Mesothelial cell of epicardium (in vitro differentiated cells): ENCODE measurements around the gene TMEM41B. TPM values are rescaled to one million over a fixed set of nuclear protein-coding genes. Genes with fewer than 3 reads are reported as not detected.
A peak's percentile ranks its signal among the peaks of the same experiment; 100 is the strongest.
"Not testable (repeated sequence)": the region's sequence is repeated elsewhere in the genome, so short reads cannot be mapped to it uniquely, and the experiment has no call there.

Experiments used
- DNase-seq, 2 experiments: peaks; one replicate each; pipeline ENCODE4 v3.0.0; 2021; ENCODE audit warnings: low spot score in 2 of 2; ENCODE audit not compliant: unreplicated experiment in 2 of 2
- H3K27ac Mint-ChIP-seq: 2 replicates; pipeline ENCODE4 v1.8.0; 2021; ENCODE audit warnings: mixed read lengths
- H3K27me3 Mint-ChIP-seq: 2 replicates; pipeline ENCODE4 v1.8.0; 2021; ENCODE audit warnings: low read depth, mixed read lengths
- H3K36me3 Mint-ChIP-seq: 2 replicates; pipeline ENCODE4 v1.8.0; 2021; ENCODE audit warnings: mixed read lengths
- H3K4me1 Mint-ChIP-seq: 2 replicates; pipeline ENCODE4 v1.8.0; 2021; ENCODE audit warnings: mixed read lengths
- H3K4me3 Mint-ChIP-seq: 2 replicates; pipeline ENCODE4 v1.8.0; 2021; ENCODE audit warnings: mild to moderate bottlenecking, moderate library complexity, mixed read lengths
- H3K9me3 Mint-ChIP-seq: 2 replicates; pipeline ENCODE4 v1.8.0; 2021; ENCODE audit warnings: mixed read lengths
- CTCF ChIP-seq: fragments of 200-600 bp; sonication (generic); IDR thresholded peaks from one replicate; pipeline ENCODE4 v1.5.0; 2021; ENCODE audit warnings: antibody characterized with exemption; ENCODE audit not compliant: unreplicated experiment
- total RNA-seq: library from RNA; stranded (reverse); gene quantifications from 3 replicates; pipeline ENCODE4 v1.2.1, GENCODE V29; 2021

Gene TMEM41B
- total RNA-seq = 59.2 to 64.5 TPM (median 63.5 TPM) in 3 replicates

GRCh38 chr11:9314291-9315077 lies at the start of gene TMEM41B:
TMEM41B (minus strand) TSS chr11:9314593; CDS start chr11:9314441, 152 bp downstream.
- DNase-seq = peak; percentile 97 to 99
- peak within 1 kb of the TSS; percentile 97 for H3K4me3 Mint-ChIP-seq
- no peak for TF ChIP-seq CTCF
- no peaks in the 10 kb centered on the region for H3K27me3 Mint-ChIP-seq
- H3K36me3 Mint-ChIP-seq = no peaks in the 10 kb centered on the region
- H3K4me1 Mint-ChIP-seq = peaks cover 39% of the 10 kb centered on the region
- H3K27ac Mint-ChIP-seq = peak within 1 kb of the TSS; percentile 97
- no peaks in the 10 kb centered on the region for H3K9me3 Mint-ChIP-seq

GRCh38 chr11:9362393-9362863 lies 48.0 kb upstream of the TMEM41B start:
- no peak for DNase-seq
- Mint-ChIP-seq H3K27me3 (no peaks in the 10 kb centered on the region), H3K9me3 (no peaks in the 10 kb centered on the region), H3K27ac (peak overlapping the region; percentile 100), H3K4me3 (no peak overlapping the region), H3K36me3 (no peaks in the 10 kb centered on the region), H3K4me1 (peaks cover 31% of the 10 kb centered on the region)
- no peak for TF ChIP-seq CTCF

- H3K9me3 Mint-ChIP-seq, DNase-seq, H3K4me3 Mint-ChIP-seq, H3K27me3 Mint-ChIP-seq, H3K36me3 Mint-ChIP-seq: not testable (repeated sequence)
- Mint-ChIP-seq H3K27ac (peak overlapping the region; percentile 66), H3K4me1 (peaks cover 31% of the 10 kb centered on the region)
These were observed 46.6 kb upstream of the TMEM41B start for GRCh38 chr11:9360862-9361622.

GRCh38 chr11:9357041-9357440 lies 42.6 kb upstream of the TMEM41B start:
- H3K9me3 Mint-ChIP-seq = no peaks in the 10 kb centered on the region
- H3K36me3 Mint-ChIP-seq = no peaks in the 10 kb centered on the region
- peaks cover 5% of the 10 kb centered on the region for H3K4me1 Mint-ChIP-seq
- DNase-seq = no peak
- no peak overlapping the region for H3K27ac Mint-ChIP-seq
- no peak overlapping the region for H3K4me3 Mint-ChIP-seq
- no peaks in the 10 kb centered on the region for H3K27me3 Mint-ChIP-seq
- TF ChIP-seq CTCF = no peak

- DNase-seq = no peak
- TF ChIP-seq CTCF = no peak
- H3K9me3 Mint-ChIP-seq = peaks cover 4% of the 10 kb centered on the region
- no peaks in the 10 kb centered on the region for H3K27me3 Mint-ChIP-seq
- H3K27ac Mint-ChIP-seq = peak overlapping the region; percentile 74
- H3K36me3 Mint-ChIP-seq = no peaks in the 10 kb centered on the region
- H3K4me1 Mint-ChIP-seq = peaks cover 6% of the 10 kb centered on the region
- H3K4me3 Mint-ChIP-seq = no peak overlapping the region
These were observed 37.0 kb upstream of the TMEM41B start for GRCh38 chr11:9351321-9351881.

- H3K27me3 Mint-ChIP-seq, H3K9me3 Mint-ChIP-seq, H3K4me3 Mint-ChIP-seq, H3K27ac Mint-ChIP-seq, H3K36me3 Mint-ChIP-seq, DNase-seq: not testable (repeated sequence)
- H3K4me1 Mint-ChIP-seq = peaks cover 13% of the 10 kb centered on the region
These were observed 33.4 kb upstream of the TMEM41B start for GRCh38 chr11:9347779-9348178.
